NCI-H446 (cell line): ENCODE data around the gene ALDH1A1.

Experiments
- DNase-seq, 2 experiments: peaks; one replicate each; lab custom pipeline; 2025; lab: John Stamatoyannopoulos, UW

The ALDH1A1 gene

GRCh38 chr9:72855890-72856523 is 96.8 kb downstream of the ALDH1A1 start:
- DNase-seq, result no peak

DNA sequence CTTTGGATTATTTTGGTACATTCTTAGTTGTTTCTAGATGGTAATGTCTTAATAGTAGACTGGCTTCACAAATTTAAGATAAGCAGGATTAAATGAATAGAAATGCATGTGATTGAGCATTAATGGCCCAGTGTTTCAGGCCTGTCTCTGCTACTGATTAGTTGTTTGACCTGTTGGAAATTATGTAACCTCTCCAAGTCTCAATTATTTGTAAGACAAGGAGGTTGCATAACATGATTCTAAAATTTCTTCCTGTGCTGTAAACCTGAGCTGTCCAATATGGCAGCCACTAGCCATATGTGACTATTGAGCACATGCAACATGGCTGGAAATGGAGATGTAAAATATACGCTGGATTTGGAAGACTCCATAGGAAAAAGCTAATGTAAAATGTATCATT is 97.5 kb downstream of the ALDH1A1 start:
- no peak for DNase-seq
